Adrenal gland (tissue), 12 donors: ENCODE results near the gene KRTAP10-10. TPM values are rescaled to one million over a fixed set of nuclear protein-coding genes. Genes with fewer than 3 reads are reported as not detected.
"Not testable (repeated sequence)": the region's sequence is repeated elsewhere in the genome, so short reads cannot be mapped to it uniquely, and the experiment has no call there.

Experiments
- DNase-seq, 7 donors: peaks; one replicate each; pipeline ENCODE4 v3.0.0-alpha.2; 2019 to 2020
- H3K27ac ChIP-seq, 5 donors: fragments of 200-600 bp; sonication (generic) in 4 of 5; 1 replicate in 3 of 5; 2 replicates in 2 of 5; pipeline versions ENCODE4 v1.5.1 to v1.8.0; 2016 to 2020; ENCODE audit warnings: mild to moderate bottlenecking in 1 of 5
- H3K27me3 ChIP-seq: fragments of 200-600 bp; 2 replicates; pipeline ENCODE4 v1.8.0; 2021
- H3K36me3 ChIP-seq, 2 donors: fragments of 200-600 bp; replicated peaks in 1 of 2; 1 replicate in 1 of 2; 2 replicates in 1 of 2; pipeline versions ENCODE4 v1.5.1 to v1.8.0; 2018 to 2022
- H3K4me1 ChIP-seq, 2 donors: fragments of 200-600 bp; replicated peaks in 1 of 2; 1 replicate in 1 of 2; 2 replicates in 1 of 2; pipeline versions ENCODE4 v1.5.1 to v1.8.0; 2018 to 2021
- H3K4me3 ChIP-seq, 4 donors: fragments of 200-600 bp; sonication (generic) in 3 of 4; one replicate each; pipeline ENCODE4 v1.5.1; 2016 to 2018
- H3K9me3 ChIP-seq, 3 donors: fragments of 200-600 bp; sonication (generic) in 1 of 3; replicated peaks in 1 of 3; 1 replicate in 2 of 3; 2 replicates in 1 of 3; pipeline versions ENCODE4 v1.5.1 to v1.8.0; 2016 to 2021
- POLR2A ChIP-seq, 2 donors: fragments of 450-650 bp; IDR thresholded peaks; one replicate each; pipeline ENCODE4 v1.6.1; 2017; ENCODE audit warnings: antibody characterized with exemption in 2 of 2, mild to moderate bottlenecking in 2 of 2, moderate library complexity in 1 of 2
- WGBS, 4 donors: extraction: QIAGEN DNeasy Blood & Tissue Kit in 2 of 4; methylation state at CpG; one replicate each; pipeline versions ENCODE4 v1.1.5 to v1.1.7; 2013 to 2017; 5-methylcytosine and 5-hydroxymethylcytosine counted together
- intact Hi-C, 2 donors: fragments of 100-400 bp; cut with DNase I; formaldehyde crosslinking; loops; one replicate each; pipeline versions ENCODE4 v1.14.1 to v1.15.0; 2022 to 2023
- polyA plus RNA-seq, 3 donors: library from polyadenylated mRNA; stranded (reverse); fragments of 200-250 nt in 2 of 3; fragments of 350-450 nt in 1 of 3; fragmentation: Illumina TruSeq in 1 of 3; extraction: RNeasy Lipid Tissue Mini Kit (QIAGEN cat#74804) in 1 of 3; gene quantifications; one replicate each; pipeline ENCODE4 v1.2.3, GENCODE V29; 2013 to 2014
- total RNA-seq, 9 donors: library from RNA; depleted of rRNA in 4 of 9; stranded (reverse); fragments of >200 nt in 4 of 9; fragments of 120-200 nt in 1 of 9; fragmentation: NEBNext Ultra II Directional in 1 of 9; extraction: Animal tissue kit (Norgen Biotek cat#: 25700) in 1 of 9; gene quantifications; one replicate each; pipeline versions ENCODE4 v1.1.0 to v1.2.4, GENCODE V29; 2013 to 2023
- TF ChIP-seq, protein P1 (sequence below), 6 experiments: fragments of 450-650 bp in 4 of 6; fragments of 200-600 bp in 2 of 6; sonication (generic) in 1 of 6; IDR thresholded peaks; 1 replicate in 5 of 6; 2 replicates in 1 of 6; pipeline versions ENCODE4 v1.5.1 to v1.8.0; 2016 to 2021; ENCODE audit warnings: antibody characterized with exemption in 6 of 6, mild to moderate bottlenecking in 2 of 6, moderate library complexity in 1 of 6
- donor health status: healthy with polysubstance abuse.
- donor health status: Bipolar disorder and iron deficiency.
- donor health status: DM: yes; HTN: yes; CAD: no.
- donor health status: DM: no; HTN: no; CAD: no.
- donor health status: DM: no; HTN: no; CAD: no.
- donor health status: DM: yes; HTN: yes; CAD: no.

KRTAP10-10 gene
- total and polyA plus RNA-seq, 12 donors: not detected

DNA sequence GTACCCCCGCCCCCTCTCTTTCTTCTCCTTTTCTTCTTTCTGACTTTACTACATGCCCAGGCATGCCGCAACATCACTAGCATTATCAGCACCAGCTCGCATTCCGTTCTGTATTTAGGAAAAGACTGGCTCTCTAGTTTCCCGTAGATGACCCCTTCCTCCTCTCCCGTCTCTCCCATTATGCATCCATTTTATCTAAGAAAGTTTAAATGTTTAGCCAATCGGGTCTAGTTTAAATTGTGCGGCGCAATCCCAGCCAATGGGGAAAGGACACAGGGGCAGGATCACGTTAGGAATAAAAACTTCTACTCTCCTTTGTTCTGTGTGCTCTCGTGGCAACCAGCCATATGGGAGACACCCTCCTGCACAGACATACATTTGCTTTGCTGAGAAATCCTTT lies 39.1 kb upstream of the KRTAP10-10 start:
- TF ChIP-seq POLR2A (IDR thresholded peaks at IDR 0.05): no peak
- TF ChIP-seq, protein P1, sequence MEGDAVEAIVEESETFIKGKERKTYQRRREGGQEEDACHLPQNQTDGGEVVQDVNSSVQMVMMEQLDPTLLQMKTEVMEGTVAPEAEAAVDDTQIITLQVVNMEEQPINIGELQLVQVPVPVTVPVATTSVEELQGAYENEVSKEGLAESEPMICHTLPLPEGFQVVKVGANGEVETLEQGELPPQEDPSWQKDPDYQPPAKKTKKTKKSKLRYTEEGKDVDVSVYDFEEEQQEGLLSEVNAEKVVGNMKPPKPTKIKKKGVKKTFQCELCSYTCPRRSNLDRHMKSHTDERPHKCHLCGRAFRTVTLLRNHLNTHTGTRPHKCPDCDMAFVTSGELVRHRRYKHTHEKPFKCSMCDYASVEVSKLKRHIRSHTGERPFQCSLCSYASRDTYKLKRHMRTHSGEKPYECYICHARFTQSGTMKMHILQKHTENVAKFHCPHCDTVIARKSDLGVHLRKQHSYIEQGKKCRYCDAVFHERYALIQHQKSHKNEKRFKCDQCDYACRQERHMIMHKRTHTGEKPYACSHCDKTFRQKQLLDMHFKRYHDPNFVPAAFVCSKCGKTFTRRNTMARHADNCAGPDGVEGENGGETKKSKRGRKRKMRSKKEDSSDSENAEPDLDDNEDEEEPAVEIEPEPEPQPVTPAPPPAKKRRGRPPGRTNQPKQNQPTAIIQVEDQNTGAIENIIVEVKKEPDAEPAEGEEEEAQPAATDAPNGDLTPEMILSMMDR (IDR thresholded peaks at IDR 0.05): no peak
- no peak for DNase-seq
- intact Hi-C loops: no loop called here
- WGBS, 4 donors: 68 to 79% (median 76%) methylated on average over 11 of the region's 11 CpGs
- peaks cover 8% of the 10 kb centered on the region for H3K27me3 ChIP-seq
- no peak overlapping the region for H3K4me3 ChIP-seq
- no peak overlapping the region for H3K27ac ChIP-seq
- no peaks in the 10 kb centered on the region for H3K4me1 ChIP-seq
- H3K36me3 ChIP-seq: no peaks in the 10 kb centered on the region
- H3K9me3 ChIP-seq: no peaks in the 10 kb centered on the region

DNA sequence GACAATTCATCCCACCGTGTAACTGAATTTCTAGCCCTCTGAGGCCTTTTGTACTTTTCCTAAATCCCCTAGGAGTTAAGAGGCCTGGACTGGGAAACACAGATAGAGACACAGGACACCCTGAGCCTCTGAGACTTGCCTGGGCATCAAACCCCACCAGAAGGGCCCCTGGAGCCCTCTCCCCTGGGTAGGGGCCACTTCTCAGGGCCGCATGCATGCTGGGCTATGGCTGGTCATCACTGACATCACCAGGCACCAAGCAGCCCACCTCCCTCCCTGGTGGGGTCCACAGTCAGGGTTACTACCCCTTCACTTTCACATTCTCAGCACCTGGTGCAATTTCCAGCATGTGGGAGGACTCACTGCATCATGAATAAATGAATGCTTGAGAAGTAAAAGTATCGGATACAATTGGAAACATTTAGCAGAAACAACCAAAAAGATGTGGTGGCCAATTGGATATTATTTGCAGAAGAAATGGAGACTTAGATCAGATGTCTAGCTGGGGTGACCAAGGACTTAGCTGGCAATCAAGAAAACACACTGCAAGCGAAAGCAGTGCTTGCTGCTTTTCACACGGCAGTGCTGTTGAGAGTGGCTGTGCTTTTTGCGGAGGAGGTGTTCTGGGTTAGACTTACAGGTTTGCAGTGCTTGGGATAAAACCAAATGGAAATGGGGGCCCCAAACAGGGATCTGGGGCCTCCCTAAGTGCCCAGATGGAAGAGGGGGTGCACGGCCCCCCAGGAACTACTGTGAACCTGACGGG lies 37.7 kb upstream of the KRTAP10-10 start:
- intact Hi-C loops: no loop called here
- H3K4me1 ChIP-seq: no peaks in the 10 kb centered on the region
- H3K36me3 ChIP-seq: no peaks in the 10 kb centered on the region
- peaks cover 8% of the 10 kb centered on the region for H3K27me3 ChIP-seq
- no peak overlapping the region for H3K27ac ChIP-seq
- no peaks in the 10 kb centered on the region for H3K9me3 ChIP-seq
- no peak overlapping the region for H3K4me3 ChIP-seq
- 68 to 76% (median 71%) methylated on average over 8 of the region's 8 CpGs for WGBS, 4 donors
- DNase-seq: no peak
- TF ChIP-seq, protein P1 (IDR thresholded peaks at IDR 0.05): no peak

DNA sequence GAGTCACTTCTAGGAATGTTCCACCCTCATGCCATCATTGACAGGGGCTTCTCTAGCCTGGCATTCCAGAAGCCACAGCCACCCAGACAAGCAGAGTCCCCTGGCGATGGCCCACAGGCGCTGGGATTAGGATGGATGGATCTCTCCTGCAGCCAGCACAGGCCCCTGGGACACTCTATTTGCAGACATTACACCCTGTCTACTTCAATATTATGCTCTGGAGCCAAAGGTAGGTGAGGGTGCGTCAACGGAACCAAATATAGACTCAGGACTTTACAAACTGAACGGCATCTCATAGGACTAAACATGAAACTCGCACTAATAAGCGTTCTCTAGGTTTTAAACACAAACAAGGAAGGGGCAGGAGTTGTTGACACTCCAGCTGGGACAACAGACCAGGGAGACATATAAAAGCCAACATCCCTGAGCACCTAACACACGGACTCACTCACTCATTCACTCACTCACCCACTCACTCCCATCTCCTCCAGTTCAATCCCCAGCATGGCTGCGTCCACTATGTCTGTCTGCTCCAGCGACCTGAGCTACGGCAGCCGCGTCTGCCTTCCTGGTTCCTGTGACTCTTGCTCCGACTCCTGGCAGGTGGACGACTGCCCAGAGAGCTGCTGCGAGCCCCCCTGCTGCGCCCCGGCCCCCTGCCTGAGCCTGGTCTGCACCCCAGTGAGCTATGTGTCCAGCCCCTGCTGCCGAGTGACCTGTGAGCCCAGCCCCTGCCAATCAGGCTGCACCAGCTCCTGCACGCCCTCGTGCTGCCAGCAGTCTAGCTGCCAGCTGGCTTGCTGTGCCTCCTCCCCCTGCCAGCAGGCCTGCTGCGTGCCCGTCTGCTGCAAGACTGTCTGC lies 36.8 kb upstream of the KRTAP10-10 start, which contains the start of gene KRTAP10-7:
Gene KRTAP10-7, plus strand, starts transcription at position 480 of the 861 bp plus-strand sequence. Its CDS starts 25 bp downstream, at position 505.
- H3K4me3 ChIP-seq, intact Hi-C loops, DNase-seq, H3K27ac ChIP-seq, H3K9me3 ChIP-seq, H3K4me1 ChIP-seq, H3K27me3 ChIP-seq, H3K36me3 ChIP-seq: not testable (repeated sequence)
- 62 to 71% (median 64%) methylated on average over 14 to 23 of the region's 23 CpGs for WGBS, 4 donors

DNA sequence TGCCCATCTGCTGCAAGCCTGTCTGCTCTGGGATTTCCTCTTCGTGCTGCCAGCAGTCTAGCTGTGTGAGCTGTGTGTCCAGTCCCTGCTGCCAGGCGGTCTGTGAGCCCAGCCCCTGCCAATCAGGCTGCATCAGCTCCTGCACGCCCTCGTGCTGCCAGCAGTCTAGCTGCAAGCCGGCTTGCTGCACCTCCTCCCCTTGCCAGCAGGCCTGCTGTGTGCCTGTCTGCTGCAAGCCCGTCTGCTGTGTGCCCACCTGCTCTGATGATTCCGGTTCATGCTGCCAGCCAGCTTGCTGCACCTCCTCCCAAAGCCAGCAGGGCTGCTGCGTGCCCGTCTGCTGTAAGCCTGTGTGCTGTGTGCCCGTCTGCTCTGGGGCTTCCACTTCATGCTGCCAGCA lies 36.1 kb upstream of the KRTAP10-10 start:
- H3K36me3 ChIP-seq, H3K27me3 ChIP-seq, DNase-seq, H3K27ac ChIP-seq, intact Hi-C loops, H3K9me3 ChIP-seq, H3K4me1 ChIP-seq, H3K4me3 ChIP-seq: not testable (repeated sequence)
- WGBS, 4 donors: 59 to 74% (median 66%) methylated on average over 8 to 10 of the region's 10 CpGs
